GM12878 (cell line): ENCODE results near the gene CAPN3. TPM values are rescaled to one million over a fixed set of nuclear protein-coding genes. Genes with fewer than 3 reads are reported as not detected.

Experiments
- ATAC-seq: fragments of 200-7000 bp; cut with Tn5 transposase; 3 replicates; pipeline ENCODE4 v1.9.1; 2020; ENCODE audit warnings: mild to moderate bottlenecking, moderate library complexity
- BruUV-seq: library from RNA; stranded (reverse); fragments of 400-500 nt; replicated peaks from 2 replicates; lab custom pipeline; 2021; lab: Mats Ljungman, UMichigan
- CTCF ChIA-PET: fragments of 300-600 bp; sonication (Branson Sonifier 250); formaldehyde crosslinking; extraction: SDS; loops from one replicate; lab custom pipeline; 2021; ENCODE audit warnings: inconsistent platforms; lab: Yijun Ruan, JAX
- POLR2A ChIA-PET: fragments of 350-600 bp; formaldehyde crosslinking; extraction: SDS; loops from one replicate; lab custom pipeline; 2021; ENCODE audit warnings: inconsistent platforms; lab: Charles Lee
- RAD21 ChIA-PET: fragments of 300-600 bp; sonication (Branson Sonifier 250); formaldehyde crosslinking; loops from one replicate; lab custom pipeline; 2023; ENCODE audit warnings: antibody characterized with exemption; ENCODE audit not compliant: unreplicated experiment; lab: Charles Lee
- SMC1A ChIA-PET: fragments of 300-600 bp; sonication (Branson Sonifier 250); formaldehyde crosslinking; loops from one replicate; lab custom pipeline; 2023; ENCODE audit not compliant: unreplicated experiment, uncharacterized antibody; lab: Charles Lee
- DNase-seq: peaks from one replicate; pipeline ENCODE4 v3.0.0-alpha.2; 2011; ENCODE audit warnings: low read depth, low spot score
- FAIRE-seq: peaks from 3 replicates; lab custom pipeline; 2011; peaks lifted over from hg19 to GRCh38; lab: Jason Lieb, UNC
- H2AFZ ChIP-seq: 2 replicates; pipeline ENCODE4 v1.6.0; 2011; ENCODE audit warnings: low read depth, low read length, control low read depth; ENCODE audit not compliant: control insufficient read depth
- H3K27ac ChIP-seq: 2 replicates; pipeline ENCODE4 v1.5.1; 2011; ENCODE audit warnings: control low read depth; ENCODE audit not compliant: control insufficient read depth, insufficient read depth
- H3K27me3 ChIP-seq, 2 experiments: replicated peaks in 1 of 2; 2 replicates each; pipeline versions ENCODE4 v1.6.0 to v1.6.1; 2011; ENCODE audit warnings: low read length in 1 of 2; ENCODE audit not compliant: control insufficient read depth in 2 of 2, insufficient read depth in 2 of 2
- H3K36me3 ChIP-seq, 2 experiments: 2 replicates each; pipeline ENCODE4 v1.5.1; 2011; ENCODE audit warnings: low read length in 1 of 2; ENCODE audit not compliant: control insufficient read depth in 2 of 2, insufficient read depth in 2 of 2
- H3K4me1 ChIP-seq: 2 replicates; pipeline ENCODE4 v1.6.1; 2011; ENCODE audit warnings: mild to moderate bottlenecking, low read length, moderate library complexity, mixed read lengths; ENCODE audit not compliant: control insufficient read depth, insufficient read depth
- H3K4me2 ChIP-seq: 2 replicates; pipeline ENCODE4 v1.6.0; 2011; ENCODE audit warnings: control low read depth; ENCODE audit not compliant: control insufficient read depth, insufficient read depth
- H3K4me3 ChIP-seq: fragments of 200-600 bp; sonication (generic); 2 replicates; pipeline ENCODE4 v1.5.1; 2016
- H3K79me2 ChIP-seq: 2 replicates; pipeline ENCODE4 v1.6.0; 2011; ENCODE audit warnings: low read length; ENCODE audit not compliant: control insufficient read depth, insufficient read depth
- H3K9ac ChIP-seq: 2 replicates; pipeline ENCODE4 v1.8.0; 2011; ENCODE audit warnings: low read length, control low read depth, mixed read lengths; ENCODE audit not compliant: control insufficient read depth, insufficient read depth
- H3K9me3 ChIP-seq: replicated peaks from 3 replicates; pipeline ENCODE4 v1.5.1; 2011; ENCODE audit warnings: mild to moderate bottlenecking, low read length; ENCODE audit not compliant: control insufficient read depth, insufficient read depth
- H4K20me1 ChIP-seq: 2 replicates; pipeline ENCODE4 v1.6.0; 2011; ENCODE audit not compliant: control insufficient read depth, insufficient read depth
- MEF2B ChIP-seq: fragments of 450-650 bp; IDR thresholded peaks from 2 replicates; pipeline ENCODE4 v1.6.1; 2018; ENCODE audit warnings: mild to moderate bottlenecking, moderate library complexity; ENCODE audit not compliant: partially characterized antibody, poor library complexity, severe bottlenecking
- NR2F1 ChIP-seq: fragments of 450-650 bp; conservative IDR thresholded peaks from 2 replicates; pipeline ENCODE4 v1.6.1; 2017; ENCODE audit warnings: mild to moderate bottlenecking
- YY1 ChIP-seq: IDR thresholded peaks from 2 replicates; pipeline ENCODE4 v1.6.1; 2011; ENCODE audit warnings: low read depth, mild to moderate bottlenecking, low read length
- WGBS: methylation state at CpG from one replicate; pipeline ENCODE4 v1.1.6; 2016; ENCODE audit warnings: low lambda C conversion rate; ENCODE audit not compliant: insufficient replicate concordance, insufficient coverage; ENCODE audit errors: missing lambda C conversion rate; 5-methylcytosine and 5-hydroxymethylcytosine counted together
- in situ Hi-C: fragments of 300-500 bp; cut with MboI; formaldehyde crosslinking; loops from 9 replicates; pipeline ENCODE4 v1.14.3; 2018; ENCODE audit warnings: mixed read lengths
- intact Hi-C: fragments of 100-400 bp; cut with micrococcal nuclease; formaldehyde crosslinking; loops from one replicate; pipeline ENCODE4 v1.14.2; 2022; ENCODE audit not compliant: unreplicated experiment
- polyA plus RNA-seq, 11 experiments: library from polyadenylated mRNA; depleted of rRNA in 4 of 11; unstranded in 6 of 11; stranded (reverse) in 5 of 11; fragments of >200 nt; fragmentation: Nextera tagmentation in 4 of 11; fragmentation: Illumina TruSeq in 1 of 11; extraction: Ambion mirVana in 4 of 11; extraction: Trizol in 1 of 11; gene quantifications; 1 replicate in 1 of 11; 2 replicates in 10 of 11; pipeline versions ENCODE4 v1.2.1 to v1.2.3, GENCODE V29; 2011 to 2016; ENCODE audit warnings: inconsistent platforms in 2 of 11, missing spikeins in 2 of 11, low read depth in 1 of 11
- total RNA-seq, 4 experiments: library from RNA; depleted of rRNA in 3 of 4; stranded (reverse); fragments of >200 nt in 3 of 4; fragmentation: Illumina TruSeq in 1 of 4; extraction: Trizol in 1 of 4; gene quantifications; 2 replicates each; pipeline versions ENCODE4 v1.2.1 to v1.2.3, GENCODE V29; 2013 to 2021

The CAPN3 gene
- total and polyA plus RNA-seq, 10 of the 15 experiments (the other 5 are each of a cell fraction or from before 2014, with no cell fraction given): 1.1 to 3.8 (median 2.4) TPM

DNA sequence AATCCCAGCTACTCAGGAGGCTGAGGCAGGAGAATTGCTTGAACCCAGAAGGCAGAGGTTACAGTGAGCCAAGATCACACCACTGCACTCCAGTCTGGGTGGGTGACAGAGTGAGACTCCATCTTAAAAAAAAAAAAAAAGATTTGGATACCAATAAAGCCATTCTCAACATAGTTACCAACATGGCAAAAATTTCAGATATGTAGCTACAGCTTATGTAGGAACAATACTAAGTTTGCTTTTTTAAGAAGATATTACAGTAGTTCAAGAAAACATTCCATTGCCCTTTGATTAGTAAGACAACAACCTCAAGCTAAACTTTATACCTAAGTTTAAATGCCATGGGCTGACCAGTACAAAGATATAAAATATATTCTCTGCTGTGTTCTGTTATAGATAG, 97.2 kb downstream of the CAPN3 start:
- H3K9me3 ChIP-seq: no peaks in the 10 kb centered on the region
- ChIA-PET CTCF (interaction anchor here (0.6 to 1.3 kb wide), 4 partner anchors 11 to 201 kb away, joined by 3 to 4 read pairs (median 4); no protein-coding TSS in a partner anchor), RAD21 (interaction anchor here (1.1 kb wide), 1 partner anchor 18 kb away, joined by 4 read pairs; no protein-coding TSS in a partner anchor), POLR2A (interaction anchor here (0.5 to 1.4 kb wide), 2 partner anchors 8 to 12 kb away, joined by 3 read pairs; no protein-coding TSS in a partner anchor), SMC1A (interaction anchor here (0.8 to 0.9 kb wide), 2 partner anchors 36 to 193 kb away, joined by 3 to 4 read pairs; no protein-coding TSS in a partner anchor)
- H4K20me1 ChIP-seq: no peaks in the 10 kb centered on the region
- peaks cover 8% of the 10 kb centered on the region for H3K4me1 ChIP-seq
- DNase-seq (no peak), FAIRE-seq (no peak), ATAC-seq (no peak)
- H3K4me2 ChIP-seq: no peak overlapping the region
- peaks cover 0 to 4% of the 10 kb centered on the region in 2 experiments; a peak in 1 of 4 replicates for H3K36me3 ChIP-seq
- H3K9ac ChIP-seq: no peak overlapping the region
- no peaks in the 10 kb centered on the region for H3K27me3 ChIP-seq
- TF ChIP-seq YY1: no peak
- BruUV-seq: no TSS peak
- H3K4me3 ChIP-seq: no peak overlapping the region
- H3K27ac ChIP-seq: no peak overlapping the region
- in situ Hi-C loops (no loop called here), intact Hi-C loops (no loop called here)
- H2AFZ ChIP-seq: no peak overlapping the region
- no peaks in the 10 kb centered on the region; the same call in 1 of the 2 replicates for H3K79me2 ChIP-seq

DNA sequence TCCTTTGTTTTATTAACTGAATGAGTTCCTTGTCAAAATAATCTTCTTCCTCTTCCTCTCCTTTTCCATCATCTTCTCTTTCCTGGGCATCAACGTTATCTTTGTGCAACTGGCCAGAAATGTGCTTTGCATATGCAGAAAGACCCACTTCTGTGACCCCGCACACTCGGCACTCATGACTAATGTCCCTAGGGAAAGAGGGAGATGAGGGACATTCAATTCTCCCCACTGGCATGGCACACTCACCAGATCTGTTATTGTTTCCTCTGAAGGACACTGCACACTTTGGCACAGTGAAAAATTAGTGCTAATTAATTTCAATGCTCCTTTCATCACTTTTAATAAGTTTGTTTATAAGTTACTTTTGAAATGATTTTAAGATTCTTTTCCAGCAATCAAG, 97.7 kb downstream of the CAPN3 start:
- ChIA-PET SMC1A (interaction anchor here (0.8 to 0.9 kb wide), 2 partner anchors 36 to 193 kb away, joined by 3 to 4 read pairs; no protein-coding TSS in a partner anchor), POLR2A (interaction anchor here (1.4 kb wide), 1 partner anchor 7 kb away, joined by 3 read pairs; no protein-coding TSS in a partner anchor), RAD21 (interaction anchor here (1.1 kb wide), 1 partner anchor 17 kb away, joined by 4 read pairs; no protein-coding TSS in a partner anchor), CTCF (interaction anchor here (0.6 to 1.3 kb wide), 3 partner anchors 15 to 201 kb away, joined by 3 to 4 read pairs (median 4); no protein-coding TSS in a partner anchor)
- H3K27ac ChIP-seq: 0 out of 2 replicates have a peak overlapping the region, but pooled peaks have one; percentile 30
- H3K4me2 ChIP-seq: peak overlapping the region; percentile 21; the same call in 1 of the 2 replicates
- H3K4me3 ChIP-seq: no peak overlapping the region
- peaks cover 8% of the 10 kb centered on the region for H3K4me1 ChIP-seq
- BruUV-seq: no TSS peak
- H3K79me2 ChIP-seq: no peaks in the 10 kb centered on the region; the same call in 1 of the 2 replicates
- no peaks in the 10 kb centered on the region for H3K27me3 ChIP-seq
- no peaks in the 10 kb centered on the region for H4K20me1 ChIP-seq
- 0% methylated on average over 3 of the region's 3 CpGs for WGBS
- no peak for DNase-seq
- H3K36me3 ChIP-seq: no peaks in the 10 kb centered on the region
- in situ Hi-C loops (no loop called here), intact Hi-C loops (no loop called here)
- no peak for FAIRE-seq
- H2AFZ ChIP-seq: no peak overlapping the region
- TF ChIP-seq NR2F1 (no peak), MEF2B (peak; percentile 27)
- H3K9me3 ChIP-seq: no peaks in the 10 kb centered on the region
- no peak overlapping the region for H3K9ac ChIP-seq
- no peak for ATAC-seq
